A673 (cell line): ENCODE measurements around the gene FAM209B. TPM values are rescaled to one million over a fixed set of nuclear protein-coding genes. Genes with fewer than 3 reads are reported as not detected.

Experiments
- BruUV-seq: library from RNA; stranded (reverse); fragments of 400-500 nt; replicated peaks from 2 replicates; lab custom pipeline; 2021; lab: Mats Ljungman, UMichigan
- CTCF ChIA-PET: fragments of 300-600 bp; sonication (Branson Sonifier 250); formaldehyde crosslinking; loops from one replicate; lab custom pipeline; 2022; ENCODE audit warnings: antibody characterized with exemption; lab: Charles Lee
- POLR2A ChIA-PET: fragments of 300-600 bp; sonication (Branson Sonifier 250); formaldehyde crosslinking; loops from one replicate; lab custom pipeline; 2022; ENCODE audit warnings: antibody characterized with exemption; ENCODE audit not compliant: low non-redundant PET; lab: Charles Lee
- DNase-seq: peaks from one replicate; pipeline ENCODE4 v3.0.0-alpha.2; 2015; ENCODE audit warnings: low spot score
- H3K27ac ChIP-seq: fragments of 200-600 bp; sonication (generic); 2 replicates; pipeline ENCODE4 v1.5.1; 2016; ENCODE audit warnings: mixed run types, low read depth, mild to moderate bottlenecking, mixed read lengths, antibody characterized with exemption, low read length; ENCODE audit not compliant: poor library complexity, severe bottlenecking
- H3K27me3 ChIP-seq: fragments of 200-600 bp; sonication (generic); replicated peaks from 2 replicates; pipeline ENCODE4 v1.6.1; 2017; ENCODE audit warnings: mixed run types, low read depth, mild to moderate bottlenecking, mixed read lengths, antibody characterized with exemption, low read length; ENCODE audit not compliant: insufficient read depth, poor library complexity
- H3K36me3 ChIP-seq: fragments of 200-600 bp; sonication (generic); 2 replicates; pipeline ENCODE4 v1.6.1; 2016; ENCODE audit warnings: mixed run types, mild to moderate bottlenecking, mixed read lengths, antibody characterized with exemption, low read length; ENCODE audit not compliant: insufficient read depth, poor library complexity, severe bottlenecking
- H3K4me1 ChIP-seq: fragments of 200-600 bp; sonication (generic); 2 replicates; pipeline ENCODE4 v1.6.1; 2017; ENCODE audit warnings: mixed run types, mild to moderate bottlenecking, mixed read lengths, antibody characterized with exemption, low read length; ENCODE audit not compliant: insufficient read depth, poor library complexity, severe bottlenecking
- H3K4me3 ChIP-seq: fragments of 200-600 bp; sonication (generic); 2 replicates; pipeline ENCODE4 v1.5.1; 2016; ENCODE audit warnings: low read depth, mixed run types, mild to moderate bottlenecking, mixed read lengths, low read length; ENCODE audit not compliant: poor library complexity, severe bottlenecking
- H3K9me3 ChIP-seq: fragments of 200-600 bp; sonication (generic); 2 replicates; pipeline ENCODE4 v1.6.1; 2016; ENCODE audit warnings: mixed run types, low read depth, mild to moderate bottlenecking, mixed read lengths, antibody characterized with exemption, low read length; ENCODE audit not compliant: poor library complexity, severe bottlenecking
- EZH2 ChIP-seq: fragments of 200-600 bp; sonication (generic); IDR thresholded peaks from 2 replicates; pipeline ENCODE4 v1.6.1; 2017; ENCODE audit warnings: borderline replicate concordance, low read depth, mild to moderate bottlenecking, mixed read lengths, antibody characterized with exemption, low read length; ENCODE audit not compliant: poor library complexity, severe bottlenecking
- intact Hi-C: fragments of 100-400 bp; cut with micrococcal nuclease; formaldehyde crosslinking; loops from one replicate; pipeline ENCODE4 v1.10.0; 2022; ENCODE audit not compliant: unreplicated experiment
- total RNA-seq: library from RNA; stranded (reverse); gene quantifications from 2 replicates; pipeline ENCODE4 v1.2.3, GENCODE V29; 2021
- TF ChIP-seq, protein P1 (sequence below): fragments of 300-800, 200-600 bp; sonication (generic); conservative IDR thresholded peaks from 2 replicates; pipeline ENCODE4 v1.5.1; 2017; ENCODE audit warnings: low read depth, mild to moderate bottlenecking, antibody characterized with exemption, low read length, moderate library complexity, mixed read lengths

Gene FAM209B
- total RNA-seq, 1 experiment from 2014 or later: 0.45 TPM

DNA sequence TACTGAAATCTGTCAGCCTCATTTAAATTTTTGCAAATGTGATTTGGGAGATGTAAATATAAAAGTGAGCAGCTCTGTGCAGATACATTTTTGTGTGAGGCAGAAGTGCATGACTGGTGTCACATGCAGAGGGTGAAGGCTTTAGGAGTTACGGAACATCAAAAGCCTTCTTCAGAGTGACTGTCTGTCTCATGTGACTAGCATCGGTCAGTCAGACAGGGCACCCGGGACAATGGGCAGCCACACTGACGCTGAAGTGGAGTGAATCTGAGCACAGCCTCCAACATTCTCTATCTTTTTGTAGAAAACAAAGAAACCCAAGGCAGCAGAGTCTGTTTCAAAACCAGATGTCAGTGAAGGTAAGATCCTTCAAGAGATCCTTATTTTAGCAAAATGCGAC lies 16.4 kb upstream of the FAM209B start:
- no TSS peak for BruUV-seq

DNA sequence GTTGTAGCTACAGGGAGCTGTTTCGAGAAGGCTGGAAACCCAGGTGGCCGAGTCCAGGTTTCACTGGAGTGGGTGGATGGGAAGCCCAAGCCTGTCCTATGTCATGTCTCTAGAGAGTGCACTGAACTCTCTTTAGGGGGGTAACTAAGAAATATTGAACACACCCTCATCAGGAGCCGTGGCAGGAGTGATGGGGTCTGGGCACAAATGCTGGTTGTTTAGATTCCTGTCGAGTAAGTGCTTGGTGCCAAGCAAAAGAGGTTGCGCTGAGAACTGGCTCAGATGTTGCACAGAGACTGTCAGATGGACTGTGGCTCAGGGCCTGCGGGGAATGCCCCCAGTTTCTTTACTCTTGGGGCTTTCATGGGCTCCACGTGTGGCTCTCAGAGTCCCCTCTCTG lies 15.8 kb upstream of the FAM209B start:
- Histone ChIP-seq H3K9me3 (peaks cover 4% of the 10 kb centered on the region), H3K4me1 (no peaks in the 10 kb centered on the region), H3K27ac (no peak overlapping the region), H3K27me3 (no peaks in the 10 kb centered on the region), H3K4me3 (no peak overlapping the region), H3K36me3 (peaks cover 31% of the 10 kb centered on the region)
- no TSS peak for BruUV-seq
- intact Hi-C loops: no loop called here
- POLR2A ChIA-PET: no interaction called here
- DNase-seq: no peak
- CTCF ChIA-PET: no interaction called here
- TF ChIP-seq, protein P1, sequence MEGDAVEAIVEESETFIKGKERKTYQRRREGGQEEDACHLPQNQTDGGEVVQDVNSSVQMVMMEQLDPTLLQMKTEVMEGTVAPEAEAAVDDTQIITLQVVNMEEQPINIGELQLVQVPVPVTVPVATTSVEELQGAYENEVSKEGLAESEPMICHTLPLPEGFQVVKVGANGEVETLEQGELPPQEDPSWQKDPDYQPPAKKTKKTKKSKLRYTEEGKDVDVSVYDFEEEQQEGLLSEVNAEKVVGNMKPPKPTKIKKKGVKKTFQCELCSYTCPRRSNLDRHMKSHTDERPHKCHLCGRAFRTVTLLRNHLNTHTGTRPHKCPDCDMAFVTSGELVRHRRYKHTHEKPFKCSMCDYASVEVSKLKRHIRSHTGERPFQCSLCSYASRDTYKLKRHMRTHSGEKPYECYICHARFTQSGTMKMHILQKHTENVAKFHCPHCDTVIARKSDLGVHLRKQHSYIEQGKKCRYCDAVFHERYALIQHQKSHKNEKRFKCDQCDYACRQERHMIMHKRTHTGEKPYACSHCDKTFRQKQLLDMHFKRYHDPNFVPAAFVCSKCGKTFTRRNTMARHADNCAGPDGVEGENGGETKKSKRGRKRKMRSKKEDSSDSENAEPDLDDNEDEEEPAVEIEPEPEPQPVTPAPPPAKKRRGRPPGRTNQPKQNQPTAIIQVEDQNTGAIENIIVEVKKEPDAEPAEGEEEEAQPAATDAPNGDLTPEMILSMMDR: no peak
- TF ChIP-seq EZH2: no peak

More for the DNA sequence above, 16.4 kb upstream of the FAM209B start:
- Histone ChIP-seq H3K9me3 (peaks cover 4% of the 10 kb centered on the region), H3K36me3 (peaks cover 31% of the 10 kb centered on the region), H3K4me1 (no peaks in the 10 kb centered on the region), H3K4me3 (no peak overlapping the region), H3K27me3 (no peaks in the 10 kb centered on the region), H3K27ac (no peak overlapping the region)
- ChIA-PET POLR2A (no interaction called here), CTCF (no interaction called here)
- no peak for DNase-seq
- TF ChIP-seq, protein P1: no peak
- no peak for TF ChIP-seq EZH2
- intact Hi-C loops: no loop called here

DNA sequence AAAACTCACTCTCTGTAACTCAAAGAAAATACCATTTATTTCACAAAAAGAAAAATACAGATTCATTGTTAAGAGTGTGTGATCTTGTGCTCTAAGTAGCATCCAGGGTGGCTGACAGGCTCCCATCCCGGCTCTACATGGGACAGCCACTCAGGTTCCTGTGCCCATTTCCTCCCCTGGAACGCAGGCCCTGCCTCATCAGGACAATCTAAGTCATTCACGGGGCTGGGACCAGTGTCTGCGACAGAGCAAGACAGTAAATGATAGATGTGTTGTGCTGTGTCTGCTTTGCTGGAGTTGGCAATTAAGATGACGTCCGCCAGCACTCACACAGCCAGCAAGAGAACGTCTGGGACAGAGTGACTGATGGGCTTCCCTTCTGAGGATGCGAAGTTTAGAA lies 15.4 kb upstream of the FAM209B start:
- Histone ChIP-seq H3K27me3 (no peaks in the 10 kb centered on the region), H3K4me1 (no peaks in the 10 kb centered on the region), H3K27ac (no peak overlapping the region), H3K36me3 (peaks cover 31% of the 10 kb centered on the region), H3K4me3 (no peak overlapping the region), H3K9me3 (peaks cover 4% of the 10 kb centered on the region)
- BruUV-seq: no TSS peak
- DNase-seq: no peak
- TF ChIP-seq, protein P1: no peak
- no peak for TF ChIP-seq EZH2
- intact Hi-C loops: no loop called here
- POLR2A ChIA-PET: no interaction called here
- CTCF ChIA-PET: no interaction called here
